ENCODE measurements around the gene PACSIN2.
A peak's percentile ranks its signal among the peaks of the same experiment; 100 is the strongest.

PACSIN2 gene

GRCh38 chr22:43014869-43015676, at the start of gene PACSIN2:
TSS of gene PACSIN2 (minus strand) at chr22:43015149. CDS start at chr22:42912080, 103,069 bp downstream.
- TF ChIP-seq CTCF (IDR thresholded peaks at IDR 0.05; ENCODE audit: insufficient read depth, low read length, poor library complexity, severe bottlenecking) = no peak
- H3K36me3 ChIP-seq (ENCODE audit: control insufficient read depth, insufficient read depth, low read length) = no peaks in the 10 kb centered on the region
- DNase-seq (ENCODE audit: extremely low read depth, insufficient read length) = peak; percentile 98
- no peaks in the 10 kb centered on the region for H3K27me3 ChIP-seq (replicated peaks; ENCODE audit: control insufficient read depth, insufficient read depth, low read length)
- peak within 1 kb of the TSS; percentile 78 for H3K4me3 ChIP-seq (replicated peaks; ENCODE audit: low read depth, low read length)

GRCh38 chr22:43060183-43060582, 45.2 kb upstream of the PACSIN2 start:
- H3K27me3 ChIP-seq (replicated peaks; ENCODE audit: control insufficient read depth, insufficient read depth, low read length) = no peaks in the 10 kb centered on the region
- TF ChIP-seq CTCF (IDR thresholded peaks at IDR 0.05; ENCODE audit: insufficient read depth, low read length, poor library complexity, severe bottlenecking) = peak; percentile 69
- no peaks in the 10 kb centered on the region; the same call in 1 of the 2 replicates for H3K36me3 ChIP-seq (ENCODE audit: control insufficient read depth, insufficient read depth, low read length)
- no peak overlapping the region for H3K4me3 ChIP-seq (replicated peaks; ENCODE audit: low read depth, low read length)
- peak; percentile 51 for DNase-seq (ENCODE audit: extremely low read depth, insufficient read length)

- H3K36me3 ChIP-seq (ENCODE audit: control insufficient read depth, insufficient read depth, low read length) = no peaks in the 10 kb centered on the region; the same call in 1 of the 2 replicates
- H3K27me3 ChIP-seq (replicated peaks; ENCODE audit: control insufficient read depth, insufficient read depth, low read length) = no peaks in the 10 kb centered on the region
- DNase-seq (ENCODE audit: extremely low read depth, insufficient read length) = no peak
- TF ChIP-seq CTCF (IDR thresholded peaks at IDR 0.05; ENCODE audit: insufficient read depth, low read length, poor library complexity, severe bottlenecking) = no peak
- H3K4me3 ChIP-seq (replicated peaks; ENCODE audit: low read depth, low read length) = no peak overlapping the region
Observed at GRCh38 chr22:43057641-43058040, 42.7 kb upstream of the PACSIN2 start.

GRCh38 chr22:43053176-43053575, 38.2 kb upstream of the PACSIN2 start:
- Histone ChIP-seq H3K4me3 (replicated peaks; ENCODE audit: low read depth, low read length) (no peak overlapping the region), H3K36me3 (ENCODE audit: control insufficient read depth, insufficient read depth, low read length) (no peaks in the 10 kb centered on the region), H3K27me3 (replicated peaks; ENCODE audit: control insufficient read depth, insufficient read depth, low read length) (no peaks in the 10 kb centered on the region)
- no peak for DNase-seq (ENCODE audit: extremely low read depth, insufficient read length)
- TF ChIP-seq CTCF (IDR thresholded peaks at IDR 0.05; ENCODE audit: insufficient read depth, low read length, poor library complexity, severe bottlenecking) = peak; percentile 25

GRCh38 chr22:43050995-43051394, 36.0 kb upstream of the PACSIN2 start:
- no peak for TF ChIP-seq CTCF (IDR thresholded peaks at IDR 0.05; ENCODE audit: insufficient read depth, low read length, poor library complexity, severe bottlenecking)
- Histone ChIP-seq H3K4me3 (replicated peaks; ENCODE audit: low read depth, low read length) (no peak overlapping the region), H3K36me3 (ENCODE audit: control insufficient read depth, insufficient read depth, low read length) (no peaks in the 10 kb centered on the region), H3K27me3 (replicated peaks; ENCODE audit: control insufficient read depth, insufficient read depth, low read length) (no peaks in the 10 kb centered on the region)
- DNase-seq (ENCODE audit: extremely low read depth, insufficient read length) = no peak
